GM12878 (cell line): Measurements from ENCODE around the gene OR10J5. TPM values are rescaled to one million over a fixed set of nuclear protein-coding genes. Genes with fewer than 3 reads are reported as not detected.
"Not testable (repeated sequence)": the region's sequence is repeated elsewhere in the genome, so short reads cannot be mapped to it uniquely, and the experiment has no call there.

Source experiments
- ATAC-seq: fragments of 200-7000 bp; cut with Tn5 transposase; 3 replicates; pipeline ENCODE4 v1.9.1; 2020; ENCODE audit warnings: mild to moderate bottlenecking, moderate library complexity
- BruUV-seq: library from RNA; stranded (reverse); fragments of 400-500 nt; replicated peaks from 2 replicates; lab custom pipeline; 2021; lab: Mats Ljungman, UMichigan
- CTCF ChIA-PET: fragments of 300-600 bp; sonication (Branson Sonifier 250); formaldehyde crosslinking; extraction: SDS; loops from one replicate; lab custom pipeline; 2021; ENCODE audit warnings: inconsistent platforms; lab: Yijun Ruan, JAX
- POLR2A ChIA-PET: fragments of 350-600 bp; formaldehyde crosslinking; extraction: SDS; loops from one replicate; lab custom pipeline; 2021; ENCODE audit warnings: inconsistent platforms; lab: Charles Lee
- RAD21 ChIA-PET: fragments of 300-600 bp; sonication (Branson Sonifier 250); formaldehyde crosslinking; loops from one replicate; lab custom pipeline; 2023; ENCODE audit warnings: antibody characterized with exemption; ENCODE audit not compliant: unreplicated experiment; lab: Charles Lee
- SMC1A ChIA-PET: fragments of 300-600 bp; sonication (Branson Sonifier 250); formaldehyde crosslinking; loops from one replicate; lab custom pipeline; 2023; ENCODE audit not compliant: unreplicated experiment, uncharacterized antibody; lab: Charles Lee
- DNase-seq: peaks from one replicate; pipeline ENCODE4 v3.0.0-alpha.2; 2011; ENCODE audit warnings: low read depth, low spot score
- FAIRE-seq: peaks from 3 replicates; lab custom pipeline; 2011; peaks lifted over from hg19 to GRCh38; lab: Jason Lieb, UNC
- H2AFZ ChIP-seq: 2 replicates; pipeline ENCODE4 v1.6.0; 2011; ENCODE audit warnings: low read depth, low read length, control low read depth; ENCODE audit not compliant: control insufficient read depth
- H3K27ac ChIP-seq: 2 replicates; pipeline ENCODE4 v1.5.1; 2011; ENCODE audit warnings: control low read depth; ENCODE audit not compliant: control insufficient read depth, insufficient read depth
- H3K27me3 ChIP-seq, 2 experiments: replicated peaks in 1 of 2; 2 replicates each; pipeline versions ENCODE4 v1.6.0 to v1.6.1; 2011; ENCODE audit warnings: low read length in 1 of 2; ENCODE audit not compliant: control insufficient read depth in 2 of 2, insufficient read depth in 2 of 2
- H3K36me3 ChIP-seq, 2 experiments: 2 replicates each; pipeline ENCODE4 v1.5.1; 2011; ENCODE audit warnings: low read length in 1 of 2; ENCODE audit not compliant: control insufficient read depth in 2 of 2, insufficient read depth in 2 of 2
- H3K4me1 ChIP-seq: 2 replicates; pipeline ENCODE4 v1.6.1; 2011; ENCODE audit warnings: mild to moderate bottlenecking, low read length, moderate library complexity, mixed read lengths; ENCODE audit not compliant: control insufficient read depth, insufficient read depth
- H3K4me2 ChIP-seq: 2 replicates; pipeline ENCODE4 v1.6.0; 2011; ENCODE audit warnings: control low read depth; ENCODE audit not compliant: control insufficient read depth, insufficient read depth
- H3K4me3 ChIP-seq: fragments of 200-600 bp; sonication (generic); 2 replicates; pipeline ENCODE4 v1.5.1; 2016
- H3K79me2 ChIP-seq: 2 replicates; pipeline ENCODE4 v1.6.0; 2011; ENCODE audit warnings: low read length; ENCODE audit not compliant: control insufficient read depth, insufficient read depth
- H3K9ac ChIP-seq: 2 replicates; pipeline ENCODE4 v1.8.0; 2011; ENCODE audit warnings: low read length, control low read depth, mixed read lengths; ENCODE audit not compliant: control insufficient read depth, insufficient read depth
- H3K9me3 ChIP-seq: replicated peaks from 3 replicates; pipeline ENCODE4 v1.5.1; 2011; ENCODE audit warnings: mild to moderate bottlenecking, low read length; ENCODE audit not compliant: control insufficient read depth, insufficient read depth
- H4K20me1 ChIP-seq: 2 replicates; pipeline ENCODE4 v1.6.0; 2011; ENCODE audit not compliant: control insufficient read depth, insufficient read depth
- BRCA1 ChIP-seq: IDR thresholded peaks from 2 replicates; pipeline ENCODE4 v1.6.1; 2011; ENCODE audit warnings: low read depth, low read length, improper control_type of control experiment
- ETV6 ChIP-seq, 2 experiments: fragments of 450-650 bp in 1 of 2; IDR thresholded peaks in 1 of 2; conservative IDR thresholded peaks in 1 of 2; 2 replicates each; pipeline ENCODE4 v1.6.1; 2014; ENCODE audit warnings: antibody characterized with exemption in 1 of 2, borderline replicate concordance in 1 of 2, low read depth in 1 of 2, mild to moderate bottlenecking in 1 of 2, moderate library complexity in 1 of 2
- GABPA ChIP-seq: IDR thresholded peaks from 2 replicates; pipeline ENCODE4 v1.6.1; 2014; ENCODE audit warnings: antibody characterized with exemption, low read depth, mild to moderate bottlenecking, inconsistent platforms
- HCFC1 ChIP-seq: fragments of 150-350 bp; IDR thresholded peaks from 2 replicates; pipeline ENCODE4 v1.6.1; 2014; ENCODE audit warnings: low read length
- KAT2A ChIP-seq: conservative IDR thresholded peaks from 2 replicates; pipeline ENCODE4 v1.6.1; 2011; ENCODE audit warnings: low read depth, low read length; ENCODE audit not compliant: control insufficient read depth
- MXI1 ChIP-seq: fragments of 150-350 bp; IDR thresholded peaks from 2 replicates; pipeline ENCODE4 v1.6.1; 2011; ENCODE audit warnings: low read depth, mild to moderate bottlenecking, inconsistent platforms, low read length, improper control_type of control experiment
- MYB ChIP-seq: fragments of 150-350 bp; IDR thresholded peaks from 2 replicates; pipeline ENCODE4 v1.6.1; 2014; ENCODE audit warnings: mild to moderate bottlenecking, low read depth, low read length, borderline replicate concordance
- PML ChIP-seq: IDR thresholded peaks from 2 replicates; pipeline ENCODE4 v1.6.1; 2012; ENCODE audit warnings: low read length, inconsistent platforms
- TBL1XR1 ChIP-seq: IDR thresholded peaks from 2 replicates; pipeline ENCODE4 v1.6.1; 2012; ENCODE audit warnings: low read depth, low read length, improper control_type of control experiment
- ZBED1 ChIP-seq: IDR thresholded peaks from 2 replicates; pipeline ENCODE4 v1.6.1; 2016; ENCODE audit warnings: borderline replicate concordance
- WGBS: methylation state at CpG from one replicate; pipeline ENCODE4 v1.1.6; 2016; ENCODE audit warnings: low lambda C conversion rate; ENCODE audit not compliant: insufficient replicate concordance, insufficient coverage; ENCODE audit errors: missing lambda C conversion rate; 5-methylcytosine and 5-hydroxymethylcytosine counted together
- in situ Hi-C: fragments of 300-500 bp; cut with MboI; formaldehyde crosslinking; loops from 9 replicates; pipeline ENCODE4 v1.14.3; 2018; ENCODE audit warnings: mixed read lengths
- intact Hi-C: fragments of 100-400 bp; cut with micrococcal nuclease; formaldehyde crosslinking; loops from one replicate; pipeline ENCODE4 v1.14.2; 2022; ENCODE audit not compliant: unreplicated experiment
- polyA plus RNA-seq, 11 experiments: library from polyadenylated mRNA; depleted of rRNA in 4 of 11; unstranded in 6 of 11; stranded (reverse) in 5 of 11; fragments of >200 nt; fragmentation: Nextera tagmentation in 4 of 11; fragmentation: Illumina TruSeq in 1 of 11; extraction: Ambion mirVana in 4 of 11; extraction: Trizol in 1 of 11; gene quantifications; 1 replicate in 1 of 11; 2 replicates in 10 of 11; pipeline versions ENCODE4 v1.2.1 to v1.2.3, GENCODE V29; 2011 to 2016; ENCODE audit warnings: inconsistent platforms in 2 of 11, missing spikeins in 2 of 11, low read depth in 1 of 11
- total RNA-seq, 4 experiments: library from RNA; depleted of rRNA in 3 of 4; stranded (reverse); fragments of >200 nt in 3 of 4; fragmentation: Illumina TruSeq in 1 of 4; extraction: Trizol in 1 of 4; gene quantifications; 2 replicates each; pipeline versions ENCODE4 v1.2.1 to v1.2.3, GENCODE V29; 2013 to 2021

OR10J5 gene
- total and polyA plus RNA-seq, 10 of the 15 experiments (the other 5 are each of a cell fraction or from before 2014, with no cell fraction given): not detected

- intact Hi-C loops, H2AFZ ChIP-seq, CTCF ChIA-PET, H3K9ac ChIP-seq, in situ Hi-C loops, RAD21 ChIA-PET, H3K4me2 ChIP-seq, H3K9me3 ChIP-seq, H3K79me2 ChIP-seq, H3K4me1 ChIP-seq, DNase-seq, H4K20me1 ChIP-seq, ATAC-seq, SMC1A ChIA-PET, H3K27me3 ChIP-seq, H3K27ac ChIP-seq, H3K36me3 ChIP-seq, POLR2A ChIA-PET, BruUV-seq, FAIRE-seq, H3K4me3 ChIP-seq: not testable (repeated sequence)
- 0% methylated on average over 1 of the region's 2 CpGs for WGBS
Observed at GRCh38 chr1:159524792-159525191, 11.0 kb downstream of the OR10J5 start.

GRCh38 chr1:159510229-159510541 is 25.6 kb downstream of the OR10J5 start:
- Histone ChIP-seq H3K4me1 (no peaks in the 10 kb centered on the region), H3K27ac (no peak overlapping the region), H3K27me3 (no peaks in the 10 kb centered on the region), H3K36me3 (no peaks in the 10 kb centered on the region), H3K9me3 (no peaks in the 10 kb centered on the region)
- intact Hi-C loops: no loop called here
- 0% methylated on average over 1 of the region's 2 CpGs for WGBS
- POLR2A ChIA-PET: no interaction called here
- TF ChIP-seq MYB (no peak), ZBED1 (no peak), MXI1 (no peak), KAT2A (no peak), BRCA1 (no peak), HCFC1 (no peak), ETV6 (conservative IDR thresholded peaks at IDR 0.05 in 1 of 2, IDR thresholded peaks at IDR 0.05 in 1 of 2; ENCODE audit: borderline replicate concordance in 1 of 2, low read depth in 1 of 2) (no peak), PML (no peak), TBL1XR1 (no peak), GABPA (no peak)
- TF ChIP-seq, all 136 proteins: peak for 0
- Histone ChIP-seq H3K4me2 (no peak overlapping the region), H3K79me2 (no peaks in the 10 kb centered on the region), H2AFZ (no peak overlapping the region), H3K9ac (no peak overlapping the region), H4K20me1 (no peaks in the 10 kb centered on the region), H3K4me3 (no peak overlapping the region)
- no TSS peak for BruUV-seq
- ATAC-seq (no peak), FAIRE-seq (no peak), DNase-seq (no peak)
- CTCF ChIA-PET: no interaction called here
- in situ Hi-C loops: no loop called here
- SMC1A ChIA-PET: no interaction called here
- RAD21 ChIA-PET: no interaction called here
